Breast epithelium (tissue), 4 donors: ENCODE results near the gene RNF39. TPM values are rescaled to one million over a fixed set of nuclear protein-coding genes. Genes with fewer than 3 reads are reported as not detected.

Experiments
- DNase-seq, 2 donors: peaks; one replicate each; pipeline ENCODE4 v3.0.0-alpha.2; 2019; ENCODE audit warnings: low spot score in 2 of 2
- H3K27ac ChIP-seq, 2 donors: fragments of 200-600 bp; sonication (generic) in 1 of 2; one replicate each; pipeline ENCODE4 v1.5.1; 2016 to 2019; ENCODE audit warnings: mild to moderate bottlenecking in 1 of 2
- H3K27me3 ChIP-seq, 2 donors: fragments of 200-600 bp; sonication (generic) in 1 of 2; one replicate each; pipeline versions ENCODE4 v1.5.1 to v1.6.0; 2017 to 2019; ENCODE audit warnings: control low read depth in 1 of 2, mild to moderate bottlenecking in 1 of 2
- H3K36me3 ChIP-seq: fragments of 200-600 bp; one replicate; pipeline ENCODE4 v1.5.1; 2019
- H3K4me1 ChIP-seq, 2 donors: fragments of 200-600 bp; sonication (generic); one replicate each; pipeline ENCODE4 v1.5.1; 2016 to 2019; ENCODE audit warnings: control low read depth in 1 of 2
- H3K4me3 ChIP-seq, 3 donors: fragments of 200-600 bp; sonication (generic); 1 replicate in 2 of 3; 2 replicates in 1 of 3; pipeline ENCODE4 v1.5.1; 2016 to 2019; ENCODE audit warnings: mild to moderate bottlenecking in 3 of 3, moderate library complexity in 2 of 3
- H3K9me3 ChIP-seq, 2 donors: fragments of 200-600 bp; sonication (generic) in 1 of 2; one replicate each; pipeline ENCODE4 v1.5.1; 2016 to 2019; ENCODE audit warnings: control low read depth in 1 of 2
- CTCF ChIP-seq, 3 donors: fragments of 450-650 bp; IDR thresholded peaks; one replicate each; pipeline ENCODE4 v1.5.1; 2016 to 2017; ENCODE audit warnings: antibody characterized with exemption in 3 of 3, mild to moderate bottlenecking in 3 of 3, moderate library complexity in 3 of 3
- POLR2A ChIP-seq: fragments of 450-650 bp; IDR thresholded peaks from one replicate; pipeline ENCODE4 v1.6.1; 2016; ENCODE audit warnings: antibody characterized with exemption, mild to moderate bottlenecking, moderate library complexity
- POLR2AphosphoS5 ChIP-seq, 3 donors: sonication (generic); formaldehyde crosslinking; IDR thresholded peaks; one replicate each; pipeline ENCODE4 v1.6.1; 2017; ENCODE audit warnings: antibody characterized with exemption in 3 of 3
- intact Hi-C: fragments of 100-400 bp; cut with DNase I; formaldehyde crosslinking; loops from one replicate; pipeline ENCODE4 v1.15.1; 2023; ENCODE audit warnings: low total_unique reads
- total RNA-seq, 3 donors: library from RNA; depleted of rRNA; stranded (reverse); fragments of >200 nt; gene quantifications; one replicate each; pipeline ENCODE4 v1.1.0, GENCODE V29; 2016

RNF39 gene
- total RNA-seq, 3 donors from 2014 or later, result 11.1 to 40.0 TPM; not detected in 1

- no peaks in the 10 kb centered on the region for H3K36me3 ChIP-seq
- H3K27ac ChIP-seq, result peak overlapping the region; percentile 88 to 93
- no peaks in the 10 kb centered on the region for H3K9me3 ChIP-seq
- peak; percentile 73 to 78 for DNase-seq
- peaks cover 0 to 9% of the 10 kb centered on the region in 2 donors for H3K27me3 ChIP-seq
- intact Hi-C loops, result no loop called here
- H3K4me3 ChIP-seq, result peak overlapping the region; percentile 18 to 68 (median 51)
- H3K4me1 ChIP-seq, result peaks cover 4 to 19% of the 10 kb centered on the region in 2 donors
- no peak for TF ChIP-seq CTCF (IDR thresholded peaks at IDR 0.05)
- peak in 1 of 3 donors; percentile 54 for TF ChIP-seq POLR2AphosphoS5 (IDR thresholded peaks at IDR 0.05)
Observed at GRCh38 chr6:30100585-30101443, 25.2 kb upstream of the RNF39 start.

GRCh38 chr6:30100154-30100553 is 24.6 kb upstream of the RNF39 start:
- H3K27me3 ChIP-seq, result peaks cover 0 to 9% of the 10 kb centered on the region in 2 donors
- intact Hi-C loops, result no loop called here

DNA sequence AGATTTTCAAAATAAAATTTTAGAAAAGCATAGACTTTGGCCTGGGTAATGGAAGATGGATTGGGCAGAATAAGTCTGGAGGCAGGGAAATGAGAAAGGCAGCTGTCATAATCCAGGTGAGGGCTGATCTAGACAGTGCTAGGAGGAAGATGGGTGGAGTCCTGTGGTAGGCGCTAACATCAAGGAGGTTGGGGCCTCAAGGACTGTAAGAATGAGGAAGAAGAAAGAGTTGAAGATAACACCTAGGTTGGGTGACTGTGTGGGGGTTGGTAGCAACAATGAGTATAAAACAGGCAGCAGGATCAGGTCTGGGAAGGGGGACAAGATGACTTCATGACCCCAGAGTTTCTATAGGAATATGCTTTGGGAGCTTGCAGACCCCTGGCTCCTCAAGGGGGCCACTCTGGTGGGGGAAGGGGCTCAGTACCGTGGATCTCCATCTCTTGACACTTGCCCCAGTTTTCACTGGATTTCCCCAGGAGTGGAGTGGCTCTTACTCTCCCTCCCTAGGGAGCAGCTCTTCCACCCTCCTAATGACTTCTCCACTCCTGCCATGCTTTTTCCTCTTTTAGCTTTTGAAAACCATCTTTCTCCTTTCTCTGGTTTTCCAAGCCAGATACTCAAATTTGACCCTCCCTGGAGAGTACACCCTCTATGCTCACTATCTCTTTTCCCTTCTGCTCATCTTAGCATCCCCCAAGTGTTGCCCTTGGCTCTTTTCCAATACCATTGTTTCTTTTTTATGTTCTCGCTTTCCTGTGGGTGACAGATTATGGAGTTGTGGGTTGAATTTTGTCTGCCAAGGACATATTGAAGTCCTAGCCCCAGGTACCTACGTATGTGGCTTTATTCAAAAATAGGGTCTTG is 22.6 kb upstream of the RNF39 start:
- DNase-seq, result no peak
- H3K9me3 ChIP-seq, result no peaks in the 10 kb centered on the region
- H3K36me3 ChIP-seq, result no peaks in the 10 kb centered on the region
- no peak for TF ChIP-seq POLR2AphosphoS5 (IDR thresholded peaks at IDR 0.05)
- no peak for TF ChIP-seq POLR2A
- no peak for TF ChIP-seq CTCF (IDR thresholded peaks at IDR 0.05)
- intact Hi-C loops, result no loop called here
- peaks cover 0 to 9% of the 10 kb centered on the region in 2 donors for H3K27me3 ChIP-seq
- H3K4me1 ChIP-seq, result peaks cover 4 to 19% of the 10 kb centered on the region in 2 donors
- no peak overlapping the region for H3K4me3 ChIP-seq
- H3K27ac ChIP-seq, result no peak overlapping the region

More at GRCh38 chr6:30100154-30100553, 24.6 kb upstream of the RNF39 start:
- Histone ChIP-seq H3K4me3 (peak overlapping the region in 2 of 3 donors; percentile 51 to 68), H3K9me3 (no peaks in the 10 kb centered on the region), H3K4me1 (peaks cover 4 to 19% of the 10 kb centered on the region in 2 donors), H3K36me3 (no peaks in the 10 kb centered on the region), H3K27ac (peak overlapping the region; percentile 88 to 93)
- no peak for DNase-seq
- TF ChIP-seq POLR2AphosphoS5 (IDR thresholded peaks at IDR 0.05), result no peak
- no peak for TF ChIP-seq POLR2A
- TF ChIP-seq CTCF (IDR thresholded peaks at IDR 0.05), result no peak

- Histone ChIP-seq H3K4me3 (no peak overlapping the region), H3K36me3 (no peaks in the 10 kb centered on the region), H3K9me3 (no peaks in the 10 kb centered on the region), H3K27me3 (peaks cover 0 to 9% of the 10 kb centered on the region in 2 donors), H3K27ac (peak overlapping the region in 1 of 2 donors; percentile 43), H3K4me1 (peaks cover 4 to 10% of the 10 kb centered on the region in 2 donors)
- intact Hi-C loops, result no loop called here
- DNase-seq, result no peak
- TF ChIP-seq POLR2AphosphoS5 (IDR thresholded peaks at IDR 0.05), result no peak
- TF ChIP-seq POLR2A, result no peak
- no peak for TF ChIP-seq CTCF (IDR thresholded peaks at IDR 0.05)
Observed at GRCh38 chr6:30096829-30097228, 21.3 kb upstream of the RNF39 start.
